GM12878 (cell line): ENCODE results near the gene VPS16. TPM values are rescaled to one million over a fixed set of nuclear protein-coding genes. Genes with fewer than 3 reads are reported as not detected.

ENCODE experiments used
- ATAC-seq: fragments of 200-7000 bp; cut with Tn5 transposase; 3 replicates; pipeline ENCODE4 v1.9.1; 2020; ENCODE audit warnings: mild to moderate bottlenecking, moderate library complexity
- BruUV-seq: library from RNA; stranded (reverse); fragments of 400-500 nt; replicated peaks from 2 replicates; lab custom pipeline; 2021; lab: Mats Ljungman, UMichigan
- CTCF ChIA-PET: fragments of 300-600 bp; sonication (Branson Sonifier 250); formaldehyde crosslinking; extraction: SDS; loops from one replicate; lab custom pipeline; 2021; ENCODE audit warnings: inconsistent platforms; lab: Yijun Ruan, JAX
- POLR2A ChIA-PET: fragments of 350-600 bp; formaldehyde crosslinking; extraction: SDS; loops from one replicate; lab custom pipeline; 2021; ENCODE audit warnings: inconsistent platforms; lab: Charles Lee
- RAD21 ChIA-PET: fragments of 300-600 bp; sonication (Branson Sonifier 250); formaldehyde crosslinking; loops from one replicate; lab custom pipeline; 2023; ENCODE audit warnings: antibody characterized with exemption; ENCODE audit not compliant: unreplicated experiment; lab: Charles Lee
- SMC1A ChIA-PET: fragments of 300-600 bp; sonication (Branson Sonifier 250); formaldehyde crosslinking; loops from one replicate; lab custom pipeline; 2023; ENCODE audit not compliant: unreplicated experiment, uncharacterized antibody; lab: Charles Lee
- DNase-seq: peaks from one replicate; pipeline ENCODE4 v3.0.0-alpha.2; 2011; ENCODE audit warnings: low read depth, low spot score
- FAIRE-seq: peaks from 3 replicates; lab custom pipeline; 2011; peaks lifted over from hg19 to GRCh38; lab: Jason Lieb, UNC
- H2AFZ ChIP-seq: 2 replicates; pipeline ENCODE4 v1.6.0; 2011; ENCODE audit warnings: low read depth, low read length, control low read depth; ENCODE audit not compliant: control insufficient read depth
- H3K27ac ChIP-seq: 2 replicates; pipeline ENCODE4 v1.5.1; 2011; ENCODE audit warnings: control low read depth; ENCODE audit not compliant: control insufficient read depth, insufficient read depth
- H3K27me3 ChIP-seq, 2 experiments: replicated peaks in 1 of 2; 2 replicates each; pipeline versions ENCODE4 v1.6.0 to v1.6.1; 2011; ENCODE audit warnings: low read length in 1 of 2; ENCODE audit not compliant: control insufficient read depth in 2 of 2, insufficient read depth in 2 of 2
- H3K36me3 ChIP-seq, 2 experiments: 2 replicates each; pipeline ENCODE4 v1.5.1; 2011; ENCODE audit warnings: low read length in 1 of 2; ENCODE audit not compliant: control insufficient read depth in 2 of 2, insufficient read depth in 2 of 2
- H3K4me1 ChIP-seq: 2 replicates; pipeline ENCODE4 v1.6.1; 2011; ENCODE audit warnings: mild to moderate bottlenecking, low read length, moderate library complexity, mixed read lengths; ENCODE audit not compliant: control insufficient read depth, insufficient read depth
- H3K4me2 ChIP-seq: 2 replicates; pipeline ENCODE4 v1.6.0; 2011; ENCODE audit warnings: control low read depth; ENCODE audit not compliant: control insufficient read depth, insufficient read depth
- H3K4me3 ChIP-seq: fragments of 200-600 bp; sonication (generic); 2 replicates; pipeline ENCODE4 v1.5.1; 2016
- H3K79me2 ChIP-seq: 2 replicates; pipeline ENCODE4 v1.6.0; 2011; ENCODE audit warnings: low read length; ENCODE audit not compliant: control insufficient read depth, insufficient read depth
- H3K9ac ChIP-seq: 2 replicates; pipeline ENCODE4 v1.8.0; 2011; ENCODE audit warnings: low read length, control low read depth, mixed read lengths; ENCODE audit not compliant: control insufficient read depth, insufficient read depth
- H3K9me3 ChIP-seq: replicated peaks from 3 replicates; pipeline ENCODE4 v1.5.1; 2011; ENCODE audit warnings: mild to moderate bottlenecking, low read length; ENCODE audit not compliant: control insufficient read depth, insufficient read depth
- H4K20me1 ChIP-seq: 2 replicates; pipeline ENCODE4 v1.6.0; 2011; ENCODE audit not compliant: control insufficient read depth, insufficient read depth
- BCL11A ChIP-seq: IDR thresholded peaks from 2 replicates; pipeline ENCODE4 v1.6.1; 2011; ENCODE audit warnings: low read depth, low read length
- FOS ChIP-seq: IDR thresholded peaks from 3 replicates; pipeline ENCODE4 v1.6.1; 2011; ENCODE audit warnings: borderline replicate concordance; ENCODE audit not compliant: insufficient read length; ENCODE audit errors: extremely low read depth
- JUNB ChIP-seq: IDR thresholded peaks from 2 replicates; pipeline ENCODE4 v1.6.1; 2016; ENCODE audit warnings: antibody characterized with exemption, mild to moderate bottlenecking
- LARP7 ChIP-seq: fragments of 450-650 bp; IDR thresholded peaks from 2 replicates; pipeline ENCODE4 v1.6.1; 2017; ENCODE audit warnings: mild to moderate bottlenecking
- MYB ChIP-seq: fragments of 150-350 bp; IDR thresholded peaks from 2 replicates; pipeline ENCODE4 v1.6.1; 2014; ENCODE audit warnings: mild to moderate bottlenecking, low read depth, low read length, borderline replicate concordance
- NR2C1 ChIP-seq: fragments of 450-650 bp; IDR thresholded peaks from 2 replicates; pipeline ENCODE4 v1.6.1; 2017; ENCODE audit warnings: antibody characterized with exemption, mild to moderate bottlenecking, moderate library complexity
- SMC3 ChIP-seq: IDR thresholded peaks from 2 replicates; pipeline ENCODE4 v1.6.1; 2011; ENCODE audit warnings: low read length, improper control_type of control experiment, borderline replicate concordance
- WGBS: methylation state at CpG from one replicate; pipeline ENCODE4 v1.1.6; 2016; ENCODE audit warnings: low lambda C conversion rate; ENCODE audit not compliant: insufficient replicate concordance, insufficient coverage; ENCODE audit errors: missing lambda C conversion rate; 5-methylcytosine and 5-hydroxymethylcytosine counted together
- in situ Hi-C: fragments of 300-500 bp; cut with MboI; formaldehyde crosslinking; loops from 9 replicates; pipeline ENCODE4 v1.14.3; 2018; ENCODE audit warnings: mixed read lengths
- intact Hi-C: fragments of 100-400 bp; cut with micrococcal nuclease; formaldehyde crosslinking; loops from one replicate; pipeline ENCODE4 v1.14.2; 2022; ENCODE audit not compliant: unreplicated experiment
- polyA plus RNA-seq, 11 experiments: library from polyadenylated mRNA; depleted of rRNA in 4 of 11; unstranded in 6 of 11; stranded (reverse) in 5 of 11; fragments of >200 nt; fragmentation: Nextera tagmentation in 4 of 11; fragmentation: Illumina TruSeq in 1 of 11; extraction: Ambion mirVana in 4 of 11; extraction: Trizol in 1 of 11; gene quantifications; 1 replicate in 1 of 11; 2 replicates in 10 of 11; pipeline versions ENCODE4 v1.2.1 to v1.2.3, GENCODE V29; 2011 to 2016; ENCODE audit warnings: inconsistent platforms in 2 of 11, missing spikeins in 2 of 11, low read depth in 1 of 11
- total RNA-seq, 4 experiments: library from RNA; depleted of rRNA in 3 of 4; stranded (reverse); fragments of >200 nt in 3 of 4; fragmentation: Illumina TruSeq in 1 of 4; extraction: Trizol in 1 of 4; gene quantifications; 2 replicates each; pipeline versions ENCODE4 v1.2.1 to v1.2.3, GENCODE V29; 2013 to 2021
- TF ChIP-seq, protein P1 (sequence below): IDR thresholded peaks from 2 replicates; pipeline ENCODE4 v1.6.1; 2012; ENCODE audit warnings: mild to moderate bottlenecking, low read depth, low read length
- TF ChIP-seq, protein P2 (sequence below): fragments of 450-650 bp; IDR thresholded peaks from 2 replicates; pipeline ENCODE4 v1.6.1; 2017; ENCODE audit warnings: mild to moderate bottlenecking, moderate library complexity
- TF ChIP-seq, protein P3 (sequence below): fragments of 450-650 bp; IDR thresholded peaks from 2 replicates; pipeline ENCODE4 v1.6.1; 2016; ENCODE audit warnings: mild to moderate bottlenecking, moderate library complexity, borderline replicate concordance

Gene VPS16
- total and polyA plus RNA-seq, 10 of the 15 experiments (the other 5 are each of a cell fraction or from before 2014, with no cell fraction given): 8.4 to 37.5 (median 26.4) TPM

DNA sequence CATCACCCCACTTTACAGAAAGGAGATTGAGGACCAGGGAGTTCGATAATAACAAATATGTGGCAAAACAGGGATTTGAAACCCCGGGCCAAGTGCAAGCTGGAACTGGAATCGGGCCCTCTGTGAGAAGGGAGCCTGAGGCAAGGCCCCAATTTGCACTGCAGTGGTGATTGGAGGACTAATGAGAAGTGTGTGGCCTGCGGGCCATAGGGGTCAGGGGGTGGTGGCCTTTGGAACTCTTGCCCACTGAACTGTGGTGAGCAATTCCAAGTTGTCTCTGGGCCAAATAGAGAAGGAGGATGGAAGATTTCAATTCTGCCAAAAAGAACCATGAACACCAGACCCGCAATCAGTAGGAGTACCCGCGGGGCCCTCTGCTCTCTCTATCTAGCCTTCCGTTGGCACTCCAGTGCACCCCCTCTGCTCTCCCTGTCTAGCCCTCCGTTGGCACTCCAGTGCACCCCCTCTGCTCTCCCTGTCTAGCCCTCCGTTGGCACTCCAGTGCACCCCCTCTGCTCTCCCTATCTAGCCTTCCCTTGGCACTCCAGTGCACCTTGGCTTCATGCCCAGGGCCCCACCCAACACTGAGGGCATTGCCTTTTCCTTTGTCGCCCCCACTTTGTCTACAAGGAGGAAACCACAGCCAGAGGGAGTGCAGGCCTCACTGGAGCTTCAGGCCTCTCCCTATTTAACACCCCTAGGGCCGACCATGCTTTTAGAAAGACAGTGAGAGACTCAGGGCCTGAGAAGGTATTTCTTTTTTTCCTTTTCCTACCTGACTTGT, 26.7 kb downstream of the VPS16 start (continued):
- no peak for TF ChIP-seq FOS
- TF ChIP-seq BCL11A: no peak
- TF ChIP-seq, protein P1, sequence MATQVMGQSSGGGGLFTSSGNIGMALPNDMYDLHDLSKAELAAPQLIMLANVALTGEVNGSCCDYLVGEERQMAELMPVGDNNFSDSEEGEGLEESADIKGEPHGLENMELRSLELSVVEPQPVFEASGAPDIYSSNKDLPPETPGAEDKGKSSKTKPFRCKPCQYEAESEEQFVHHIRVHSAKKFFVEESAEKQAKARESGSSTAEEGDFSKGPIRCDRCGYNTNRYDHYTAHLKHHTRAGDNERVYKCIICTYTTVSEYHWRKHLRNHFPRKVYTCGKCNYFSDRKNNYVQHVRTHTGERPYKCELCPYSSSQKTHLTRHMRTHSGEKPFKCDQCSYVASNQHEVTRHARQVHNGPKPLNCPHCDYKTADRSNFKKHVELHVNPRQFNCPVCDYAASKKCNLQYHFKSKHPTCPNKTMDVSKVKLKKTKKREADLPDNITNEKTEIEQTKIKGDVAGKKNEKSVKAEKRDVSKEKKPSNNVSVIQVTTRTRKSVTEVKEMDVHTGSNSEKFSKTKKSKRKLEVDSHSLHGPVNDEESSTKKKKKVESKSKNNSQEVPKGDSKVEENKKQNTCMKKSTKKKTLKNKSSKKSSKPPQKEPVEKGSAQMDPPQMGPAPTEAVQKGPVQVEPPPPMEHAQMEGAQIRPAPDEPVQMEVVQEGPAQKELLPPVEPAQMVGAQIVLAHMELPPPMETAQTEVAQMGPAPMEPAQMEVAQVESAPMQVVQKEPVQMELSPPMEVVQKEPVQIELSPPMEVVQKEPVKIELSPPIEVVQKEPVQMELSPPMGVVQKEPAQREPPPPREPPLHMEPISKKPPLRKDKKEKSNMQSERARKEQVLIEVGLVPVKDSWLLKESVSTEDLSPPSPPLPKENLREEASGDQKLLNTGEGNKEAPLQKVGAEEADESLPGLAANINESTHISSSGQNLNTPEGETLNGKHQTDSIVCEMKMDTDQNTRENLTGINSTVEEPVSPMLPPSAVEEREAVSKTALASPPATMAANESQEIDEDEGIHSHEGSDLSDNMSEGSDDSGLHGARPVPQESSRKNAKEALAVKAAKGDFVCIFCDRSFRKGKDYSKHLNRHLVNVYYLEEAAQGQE: no peak
- TF ChIP-seq MYB: no peak
- TF ChIP-seq SMC3: no peak

DNA sequence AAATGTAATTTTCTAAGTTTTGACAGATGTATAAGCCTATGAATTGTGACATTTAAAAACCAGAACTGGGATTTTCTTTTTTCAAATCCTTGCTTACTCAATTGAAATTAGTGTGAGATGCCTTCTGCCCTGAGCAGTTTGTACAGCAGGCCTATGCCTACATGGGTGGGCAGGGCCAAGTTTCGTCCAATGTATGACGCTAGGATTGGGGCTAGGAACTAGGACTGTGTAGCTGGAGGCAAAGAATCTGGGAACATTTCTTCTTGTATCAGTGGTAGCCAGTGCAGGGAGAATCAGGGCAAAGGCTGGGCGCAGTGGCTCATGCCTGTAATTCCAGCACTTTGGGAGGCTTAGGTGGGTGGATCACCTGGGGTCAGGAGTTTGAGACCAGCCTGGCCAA, 28.8 kb downstream of the VPS16 start:
- ATAC-seq (no peak), DNase-seq (no peak), FAIRE-seq (no peak)
- Histone ChIP-seq H3K9me3 (no peaks in the 10 kb centered on the region), H2AFZ (no peak overlapping the region), H3K27ac (no peak overlapping the region), H3K4me1 (peaks cover 9% of the 10 kb centered on the region), H3K4me2 (no peak overlapping the region), H3K9ac (no peak overlapping the region), H3K4me3 (no peak overlapping the region), H3K36me3 (peaks cover 5% of the 10 kb centered on the region in 2 experiments; a peak in 3 of 4 replicates), H4K20me1 (no peaks in the 10 kb centered on the region), H3K79me2 (peaks cover 11% of the 10 kb centered on the region), H3K27me3 (no peaks in the 10 kb centered on the region)
- CTCF ChIA-PET: no interaction called here
- BruUV-seq: no TSS peak
- WGBS: 97% methylated on average over 3 of the region's 3 CpGs
- SMC1A ChIA-PET: no interaction called here
- POLR2A ChIA-PET: interaction anchor here (0.7 kb wide), 1 partner anchor 914 kb away, joined by 3 read pairs; no protein-coding TSS in a partner anchor
- RAD21 ChIA-PET: interaction anchor here (0.8 kb wide), 1 partner anchor 132 kb away, joined by 4 read pairs; no protein-coding TSS in a partner anchor
- in situ Hi-C loops (no loop called here), intact Hi-C loops (no loop called here)
- TF ChIP-seq LARP7: no peak
- TF ChIP-seq, protein P2, sequence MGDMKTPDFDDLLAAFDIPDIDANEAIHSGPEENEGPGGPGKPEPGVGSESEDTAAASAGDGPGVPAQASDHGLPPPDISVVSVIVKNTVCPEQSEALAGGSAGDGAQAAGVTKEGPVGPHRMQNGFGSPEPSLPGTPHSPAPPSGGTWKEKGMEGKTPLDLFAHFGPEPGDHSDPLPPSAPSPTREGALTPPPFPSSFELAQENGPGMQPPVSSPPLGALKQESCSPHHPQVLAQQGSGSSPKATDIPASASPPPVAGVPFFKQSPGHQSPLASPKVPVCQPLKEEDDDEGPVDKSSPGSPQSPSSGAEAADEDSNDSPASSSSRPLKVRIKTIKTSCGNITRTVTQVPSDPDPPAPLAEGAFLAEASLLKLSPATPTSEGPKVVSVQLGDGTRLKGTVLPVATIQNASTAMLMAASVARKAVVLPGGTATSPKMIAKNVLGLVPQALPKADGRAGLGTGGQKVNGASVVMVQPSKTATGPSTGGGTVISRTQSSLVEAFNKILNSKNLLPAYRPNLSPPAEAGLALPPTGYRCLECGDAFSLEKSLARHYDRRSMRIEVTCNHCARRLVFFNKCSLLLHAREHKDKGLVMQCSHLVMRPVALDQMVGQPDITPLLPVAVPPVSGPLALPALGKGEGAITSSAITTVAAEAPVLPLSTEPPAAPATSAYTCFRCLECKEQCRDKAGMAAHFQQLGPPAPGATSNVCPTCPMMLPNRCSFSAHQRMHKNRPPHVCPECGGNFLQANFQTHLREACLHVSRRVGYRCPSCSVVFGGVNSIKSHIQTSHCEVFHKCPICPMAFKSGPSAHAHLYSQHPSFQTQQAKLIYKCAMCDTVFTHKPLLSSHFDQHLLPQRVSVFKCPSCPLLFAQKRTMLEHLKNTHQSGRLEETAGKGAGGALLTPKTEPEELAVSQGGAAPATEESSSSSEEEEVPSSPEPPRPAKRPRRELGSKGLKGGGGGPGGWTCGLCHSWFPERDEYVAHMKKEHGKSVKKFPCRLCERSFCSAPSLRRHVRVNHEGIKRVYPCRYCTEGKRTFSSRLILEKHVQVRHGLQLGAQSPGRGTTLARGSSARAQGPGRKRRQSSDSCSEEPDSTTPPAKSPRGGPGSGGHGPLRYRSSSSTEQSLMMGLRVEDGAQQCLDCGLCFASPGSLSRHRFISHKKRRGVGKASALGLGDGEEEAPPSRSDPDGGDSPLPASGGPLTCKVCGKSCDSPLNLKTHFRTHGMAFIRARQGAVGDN: no peak
- TF ChIP-seq, protein P3, sequence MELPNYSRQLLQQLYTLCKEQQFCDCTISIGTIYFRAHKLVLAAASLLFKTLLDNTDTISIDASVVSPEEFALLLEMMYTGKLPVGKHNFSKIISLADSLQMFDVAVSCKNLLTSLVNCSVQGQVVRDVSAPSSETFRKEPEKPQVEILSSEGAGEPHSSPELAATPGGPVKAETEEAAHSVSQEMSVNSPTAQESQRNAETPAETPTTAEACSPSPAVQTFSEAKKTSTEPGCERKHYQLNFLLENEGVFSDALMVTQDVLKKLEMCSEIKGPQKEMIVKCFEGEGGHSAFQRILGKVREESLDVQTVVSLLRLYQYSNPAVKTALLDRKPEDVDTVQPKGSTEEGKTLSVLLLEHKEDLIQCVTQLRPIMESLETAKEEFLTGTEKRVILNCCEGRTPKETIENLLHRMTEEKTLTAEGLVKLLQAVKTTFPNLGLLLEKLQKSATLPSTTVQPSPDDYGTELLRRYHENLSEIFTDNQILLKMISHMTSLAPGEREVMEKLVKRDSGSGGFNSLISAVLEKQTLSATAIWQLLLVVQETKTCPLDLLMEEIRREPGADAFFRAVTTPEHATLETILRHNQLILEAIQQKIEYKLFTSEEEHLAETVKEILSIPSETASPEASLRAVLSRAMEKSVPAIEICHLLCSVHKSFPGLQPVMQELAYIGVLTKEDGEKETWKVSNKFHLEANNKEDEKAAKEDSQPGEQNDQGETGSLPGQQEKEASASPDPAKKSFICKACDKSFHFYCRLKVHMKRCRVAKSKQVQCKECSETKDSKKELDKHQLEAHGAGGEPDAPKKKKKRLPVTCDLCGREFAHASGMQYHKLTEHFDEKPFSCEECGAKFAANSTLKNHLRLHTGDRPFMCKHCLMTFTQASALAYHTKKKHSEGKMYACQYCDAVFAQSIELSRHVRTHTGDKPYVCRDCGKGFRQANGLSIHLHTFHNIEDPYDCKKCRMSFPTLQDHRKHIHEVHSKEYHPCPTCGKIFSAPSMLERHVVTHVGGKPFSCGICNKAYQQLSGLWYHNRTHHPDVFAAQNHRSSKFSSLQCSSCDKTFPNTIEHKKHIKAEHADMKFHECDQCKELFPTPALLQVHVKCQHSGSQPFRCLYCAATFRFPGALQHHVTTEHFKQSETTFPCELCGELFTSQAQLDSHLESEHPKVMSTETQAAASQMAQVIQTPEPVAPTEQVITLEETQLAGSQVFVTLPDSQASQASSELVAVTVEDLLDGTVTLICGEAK: no peak
- TF ChIP-seq JUNB: no peak
- TF ChIP-seq NR2C1: no peak
